HepG2 (cell line): ENCODE measurements around the gene ACSF3. TPM values are rescaled to one million over a fixed set of nuclear protein-coding genes. Genes with fewer than 3 reads are reported as not detected.

ENCODE experiments used
- BHLHE40 ChIP-seq: IDR thresholded peaks from 2 replicates; pipeline ENCODE4 v1.6.1; 2011; ENCODE audit warnings: low read length, improper control_type of control experiment
- CBFB ChIP-seq: sonication (generic); formaldehyde crosslinking; IDR thresholded peaks from 2 replicates; pipeline ENCODE4 v1.4.0; 2020; ENCODE audit warnings: missing genetic modification reagents
- HES4 ChIP-seq: sonication (generic); formaldehyde crosslinking; IDR thresholded peaks from 2 replicates; pipeline ENCODE4 v1.9.0; 2021; ENCODE audit warnings: mild to moderate bottlenecking, missing genetic modification reagents, borderline replicate concordance
- HOMEZ ChIP-seq: IDR thresholded peaks from 2 replicates; pipeline ENCODE4 v1.6.1; 2016; ENCODE audit warnings: low read depth
- IKZF4 ChIP-seq: sonication (generic); formaldehyde crosslinking; IDR thresholded peaks from 2 replicates; pipeline ENCODE4 v1.5.1; 2020; ENCODE audit warnings: borderline replicate concordance, mild to moderate bottlenecking, low read depth, missing genetic modification reagents; ENCODE audit errors: not compliant biosample characterization
- IRF1 ChIP-seq: sonication (generic); formaldehyde crosslinking; IDR thresholded peaks from 2 replicates; pipeline ENCODE4 v1.4.0; 2020; ENCODE audit warnings: low read depth, mild to moderate bottlenecking, missing genetic modification reagents
- KAT7 ChIP-seq: IDR thresholded peaks from 2 replicates; pipeline ENCODE4 v1.6.1; 2018; ENCODE audit warnings: borderline replicate concordance, missing compliant biosample characterization
- MXD1 ChIP-seq: sonication (generic); formaldehyde crosslinking; IDR thresholded peaks from 2 replicates; pipeline ENCODE4 v1.4.0; 2020; ENCODE audit warnings: mild to moderate bottlenecking, missing genetic modification reagents
- NFATC3 ChIP-seq: sonication (generic); formaldehyde crosslinking; IDR thresholded peaks from 2 replicates; pipeline ENCODE4 v1.5.1; 2020; ENCODE audit warnings: mild to moderate bottlenecking, missing genetic modification reagents
- TOPORS ChIP-seq: sonication (generic); formaldehyde crosslinking; IDR thresholded peaks from 2 replicates; pipeline ENCODE4 v1.8.0; 2023; ENCODE audit warnings: mild to moderate bottlenecking, missing genetic modification reagents
- TRIM24 ChIP-seq: sonication (generic); formaldehyde crosslinking; IDR thresholded peaks from 2 replicates; pipeline ENCODE4 v1.8.0; 2022; ENCODE audit warnings: mild to moderate bottlenecking, missing genetic modification reagents
- YEATS2 ChIP-seq: sonication (generic); formaldehyde crosslinking; IDR thresholded peaks from 2 replicates; pipeline ENCODE4 v1.4.0; 2020; ENCODE audit warnings: missing genetic modification reagents, borderline replicate concordance
- ZBTB37 ChIP-seq: sonication (generic); formaldehyde crosslinking; IDR thresholded peaks from 2 replicates; pipeline ENCODE4 v1.4.0; 2020; ENCODE audit warnings: mild to moderate bottlenecking, missing genetic modification reagents
- ZBTB7A ChIP-seq: sonication (generic); formaldehyde crosslinking; IDR thresholded peaks from 2 replicates; pipeline ENCODE4 v1.8.0; 2022; ENCODE audit warnings: mild to moderate bottlenecking, missing genetic modification reagents
- ZEB1 ChIP-seq: IDR thresholded peaks from 2 replicates; pipeline ENCODE4 v1.6.1; 2012; ENCODE audit warnings: mild to moderate bottlenecking, low read depth, inconsistent platforms; ENCODE audit not compliant: insufficient replicate concordance
- ZFP62 ChIP-seq: sonication (generic); formaldehyde crosslinking; IDR thresholded peaks from 2 replicates; pipeline ENCODE4 v1.4.0; 2020; ENCODE audit warnings: missing genetic modification reagents
- ZNF282 ChIP-seq: fragments of 450-650 bp; IDR thresholded peaks from 2 replicates; pipeline ENCODE4 v1.6.1; 2018; ENCODE audit not compliant: partially characterized antibody
- ZNF317 ChIP-seq: sonication (generic); formaldehyde crosslinking; IDR thresholded peaks from 2 replicates; pipeline ENCODE4 v1.5.0; 2020; ENCODE audit warnings: mild to moderate bottlenecking, missing genetic modification reagents
- ZNF331 ChIP-seq: sonication (generic); formaldehyde crosslinking; IDR thresholded peaks from 2 replicates; pipeline ENCODE4 v1.4.0; 2020; ENCODE audit warnings: missing genetic modification reagents
- ZNF577 ChIP-seq: sonication (generic); formaldehyde crosslinking; IDR thresholded peaks from 2 replicates; pipeline ENCODE4 v1.4.0; 2020; ENCODE audit warnings: mild to moderate bottlenecking, low read depth, missing genetic modification reagents, borderline replicate concordance
- ZNF644 ChIP-seq: IDR thresholded peaks from 2 replicates; pipeline ENCODE4 v1.6.1; 2016; ENCODE audit warnings: low read depth
- ZNF670 ChIP-seq: sonication (generic); formaldehyde crosslinking; IDR thresholded peaks from 2 replicates; pipeline ENCODE4 v1.8.0; 2022; ENCODE audit warnings: mild to moderate bottlenecking, missing genetic modification reagents, borderline replicate concordance
- ZNF75D ChIP-seq: sonication (generic); formaldehyde crosslinking; IDR thresholded peaks from 2 replicates; pipeline ENCODE4 v1.8.1; 2023; ENCODE audit warnings: missing genetic modification reagents, mild to moderate bottlenecking, borderline replicate concordance
- ZNF773 ChIP-seq: sonication (generic); formaldehyde crosslinking; IDR thresholded peaks from 2 replicates; pipeline ENCODE4 v1.4.0; 2020; ENCODE audit warnings: missing genetic modification reagents, borderline replicate concordance
- ZNF781 ChIP-seq: sonication (generic); formaldehyde crosslinking; IDR thresholded peaks from 2 replicates; pipeline ENCODE4 v1.5.1; 2020; ENCODE audit warnings: borderline replicate concordance, mild to moderate bottlenecking, missing genetic modification reagents; ENCODE audit errors: not compliant biosample characterization
- polyA plus RNA-seq, 8 experiments: library from polyadenylated mRNA; depleted of rRNA in 3 of 8; stranded (reverse) in 7 of 8; unstranded in 1 of 8; fragments of >200 nt; fragmentation: Illumina TruSeq in 4 of 8; extraction: Trizol in 4 of 8; gene quantifications; 2 replicates each; pipeline versions ENCODE4 v1.2.1 to v1.2.3, GENCODE V29; 2011 to 2016; ENCODE audit warnings: low read depth in 4 of 8, missing spikeins in 1 of 8, mixed read lengths in 1 of 8; ENCODE audit not compliant: insufficient read depth in 1 of 8
- total RNA-seq, 5 experiments: library from RNA; depleted of rRNA; stranded (reverse); fragments of >200 nt; fragmentation: Illumina TruSeq; extraction: Trizol; gene quantifications; 2 replicates each; pipeline ENCODE4 v1.2.3, GENCODE V29; 2016; ENCODE audit warnings: low read depth in 1 of 5

The ACSF3 gene
- total and polyA plus RNA-seq, 2 of the 13 experiments (the other 11 are each of a cell fraction or from before 2014, with no cell fraction given) = 14.9 to 30.6 TPM

GRCh38 chr16:89171216-89172170 is 77.8 kb downstream of the ACSF3 start, which contains the start of gene CDH15 (continued):
- TF ChIP-seq IRF1 (CRISPR knock-in tag) (no peak), ZNF670 (CRISPR knock-in tag) (no peak), CBFB (CRISPR knock-in tag) (no peak), BHLHE40 (peak; percentile 97), ZNF773 (CRISPR knock-in tag) (0 out of 2 replicates have a peak, but pooled peaks have one; percentile 32), NFATC3 (CRISPR knock-in tag) (no peak), KAT7 (CRISPR knock-in tag) (no peak), YEATS2 (CRISPR knock-in tag) (no peak), ZFP62 (CRISPR knock-in tag) (no peak), ZBTB37 (CRISPR knock-in tag) (no peak), IKZF4 (CRISPR knock-in tag) (no peak), HOMEZ (CRISPR knock-in tag) (peak; percentile 49; the same call in 1 of the 2 replicates), ZNF317 (CRISPR knock-in tag) (peak; percentile 52; the same call in 1 of the 2 replicates), MXD1 (CRISPR knock-in tag) (peak; percentile 34), TOPORS (no peak), ZEB1 (peak; percentile 54), ZNF282 (no peak), ZNF75D (CRISPR knock-in tag) (no peak), TRIM24 (CRISPR knock-in tag) (no peak), ZNF781 (no peak), ZBTB7A (CRISPR knock-in tag) (no peak), HES4 (no peak), ZNF644 (CRISPR knock-in tag) (no peak), ZNF577 (CRISPR knock-in tag) (no peak), ZNF331 (CRISPR knock-in tag) (no peak)
